Mucosa of descending colon (tissue), 3 donors: Measurements from ENCODE around the gene PCBP2. TPM values are rescaled to one million over a fixed set of nuclear protein-coding genes. Genes with fewer than 3 reads are reported as not detected.

Source experiments
- ATAC-seq: fragments of 200-7000 bp; cut with Tn5 transposase; one replicate; pipeline ENCODE4 v1.9.1; 2020; ENCODE audit warnings: mild to moderate bottlenecking, moderate library complexity
- DNase-seq, 3 donors: peaks; one replicate each; pipeline ENCODE4 v3.0.0-alpha.2; 2020
- H3K36me3 ChIP-seq: fragments of 200-600 bp; one replicate; pipeline ENCODE4 v1.8.0; 2021; ENCODE audit warnings: low read depth, mild to moderate bottlenecking
- H3K4me1 ChIP-seq: fragments of 200-600 bp; one replicate; pipeline ENCODE4 v1.8.0; 2021; ENCODE audit warnings: low read depth, mild to moderate bottlenecking
- H3K4me3 ChIP-seq: fragments of 200-600 bp; one replicate; pipeline ENCODE4 v1.8.0; 2021; ENCODE audit warnings: mild to moderate bottlenecking
- H3K9me3 ChIP-seq: fragments of 200-600 bp; one replicate; pipeline ENCODE4 v1.8.0; 2021; ENCODE audit warnings: mild to moderate bottlenecking
- intact Hi-C, 2 donors: fragments of 100-400 bp; cut with DNase I in 1 of 2; cut with micrococcal nuclease in 1 of 2; formaldehyde crosslinking; loops; one replicate each; pipeline versions ENCODE4 v1.11.0 to v1.11.1; 2022; cut with DNase I, micrococcal nuclease
- total RNA-seq, 3 donors: library from RNA; stranded (reverse); fragmentation: NEBNext Ultra II Directional in 2 of 3; extraction: Animal tissue kit (Norgen Biotek cat#: 25700) in 2 of 3; gene quantifications; one replicate each; pipeline versions ENCODE4 v1.2.1 to v1.2.4, GENCODE V29; 2021 to 2023
- TF ChIP-seq, protein P1 (sequence below): fragments of 200-600 bp; IDR thresholded peaks from one replicate; pipeline ENCODE4 v1.8.0; 2022; ENCODE audit warnings: antibody characterized with exemption, mild to moderate bottlenecking
- donor health status: DM: no; HTN: no; CAD: no; lungs with moderate emphysema.
- donor health status: DM: no; HTN: no; CAD: no.
- donor health status: DM: no; HTN: yes; CAD: no.

Gene PCBP2
- total RNA-seq, 3 donors from 2014 or later: 584 to 701 (median 615) TPM

DNA sequence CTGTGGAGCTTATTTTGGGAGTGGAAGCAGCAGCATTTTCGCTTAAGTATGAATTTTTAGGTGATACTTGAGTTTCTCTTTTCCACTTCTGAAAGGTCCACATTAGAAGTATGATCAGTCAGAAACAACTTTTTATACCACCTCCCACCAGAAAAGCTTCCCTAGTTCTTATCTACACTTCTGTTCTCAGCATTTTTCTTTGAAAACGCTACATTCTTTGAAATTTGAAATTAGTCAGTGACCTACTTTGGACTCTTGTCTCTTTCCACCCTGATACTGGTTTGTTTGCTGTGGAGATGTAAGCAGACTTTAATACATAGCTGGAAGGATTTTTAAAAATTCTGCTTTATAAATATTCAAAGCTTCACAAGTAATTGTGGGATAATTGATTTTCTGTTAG lies 22.2 kb downstream of the PCBP2 start:
- H3K9me3 ChIP-seq: no peaks in the 10 kb centered on the region
- no peak for ATAC-seq
- no peak for DNase-seq
- peaks cover 13% of the 10 kb centered on the region for H3K36me3 ChIP-seq
- peaks cover 9% of the 10 kb centered on the region for H3K4me1 ChIP-seq
- no peak overlapping the region for H3K4me3 ChIP-seq
- TF ChIP-seq, protein P1, sequence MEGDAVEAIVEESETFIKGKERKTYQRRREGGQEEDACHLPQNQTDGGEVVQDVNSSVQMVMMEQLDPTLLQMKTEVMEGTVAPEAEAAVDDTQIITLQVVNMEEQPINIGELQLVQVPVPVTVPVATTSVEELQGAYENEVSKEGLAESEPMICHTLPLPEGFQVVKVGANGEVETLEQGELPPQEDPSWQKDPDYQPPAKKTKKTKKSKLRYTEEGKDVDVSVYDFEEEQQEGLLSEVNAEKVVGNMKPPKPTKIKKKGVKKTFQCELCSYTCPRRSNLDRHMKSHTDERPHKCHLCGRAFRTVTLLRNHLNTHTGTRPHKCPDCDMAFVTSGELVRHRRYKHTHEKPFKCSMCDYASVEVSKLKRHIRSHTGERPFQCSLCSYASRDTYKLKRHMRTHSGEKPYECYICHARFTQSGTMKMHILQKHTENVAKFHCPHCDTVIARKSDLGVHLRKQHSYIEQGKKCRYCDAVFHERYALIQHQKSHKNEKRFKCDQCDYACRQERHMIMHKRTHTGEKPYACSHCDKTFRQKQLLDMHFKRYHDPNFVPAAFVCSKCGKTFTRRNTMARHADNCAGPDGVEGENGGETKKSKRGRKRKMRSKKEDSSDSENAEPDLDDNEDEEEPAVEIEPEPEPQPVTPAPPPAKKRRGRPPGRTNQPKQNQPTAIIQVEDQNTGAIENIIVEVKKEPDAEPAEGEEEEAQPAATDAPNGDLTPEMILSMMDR: no peak
- intact Hi-C loops: no loop called here

DNA sequence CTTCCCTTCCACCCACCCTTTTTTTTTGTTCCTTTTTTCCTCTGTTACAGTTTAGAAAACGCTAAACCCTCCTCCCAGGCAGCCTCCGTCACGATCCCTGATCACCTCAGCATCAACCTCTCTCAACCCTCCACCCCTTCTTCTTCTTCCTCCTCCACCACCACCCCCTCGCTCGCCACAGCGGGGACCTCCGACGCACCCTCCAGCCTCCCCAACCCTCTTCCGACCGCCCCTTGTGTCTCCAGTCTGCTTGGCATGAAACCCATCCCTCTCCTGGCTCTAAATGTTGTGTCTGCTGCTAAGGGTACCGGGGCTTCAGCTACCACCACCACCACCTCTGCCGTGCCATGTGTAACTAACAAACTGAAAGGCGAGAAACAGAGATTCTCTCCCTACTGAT lies 22.9 kb downstream of the PCBP2 start:
- DNase-seq (no peak), ATAC-seq (no peak)
- Histone ChIP-seq H3K4me3 (no peak overlapping the region), H3K4me1 (peaks cover 9% of the 10 kb centered on the region), H3K9me3 (no peaks in the 10 kb centered on the region), H3K36me3 (peaks cover 7% of the 10 kb centered on the region)
- intact Hi-C loops: no loop called here
- TF ChIP-seq, protein P1: no peak

DNA sequence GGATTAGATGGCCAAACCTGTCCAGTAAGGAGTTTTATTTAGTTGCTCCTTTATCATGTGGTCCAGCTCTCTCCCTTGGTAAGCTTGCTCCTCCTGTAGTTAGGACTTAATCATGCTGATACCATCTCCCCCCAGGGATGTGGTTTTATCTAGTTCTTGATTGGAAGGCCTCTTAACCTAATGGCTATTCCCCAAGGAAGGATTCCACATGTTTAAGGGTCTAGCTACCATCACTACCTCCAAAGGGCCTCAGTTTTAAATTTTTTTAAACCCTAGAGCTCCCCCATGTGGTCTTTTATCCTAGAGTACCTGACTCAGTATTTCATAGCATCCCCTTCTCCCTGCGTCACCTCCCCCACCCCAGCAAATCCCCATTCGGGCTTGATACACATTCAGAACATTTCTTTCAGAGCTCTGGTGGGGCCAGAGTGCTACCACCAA lies 24.9 kb downstream of the PCBP2 start:
- TF ChIP-seq, protein P1: no peak
- intact Hi-C loops: no loop called here
- H3K4me1 ChIP-seq: peaks cover 9% of the 10 kb centered on the region
- DNase-seq: no peak
- H3K9me3 ChIP-seq: no peaks in the 10 kb centered on the region
- H3K4me3 ChIP-seq: no peak overlapping the region
- peak; percentile 24 for ATAC-seq
- H3K36me3 ChIP-seq: no peaks in the 10 kb centered on the region

DNA sequence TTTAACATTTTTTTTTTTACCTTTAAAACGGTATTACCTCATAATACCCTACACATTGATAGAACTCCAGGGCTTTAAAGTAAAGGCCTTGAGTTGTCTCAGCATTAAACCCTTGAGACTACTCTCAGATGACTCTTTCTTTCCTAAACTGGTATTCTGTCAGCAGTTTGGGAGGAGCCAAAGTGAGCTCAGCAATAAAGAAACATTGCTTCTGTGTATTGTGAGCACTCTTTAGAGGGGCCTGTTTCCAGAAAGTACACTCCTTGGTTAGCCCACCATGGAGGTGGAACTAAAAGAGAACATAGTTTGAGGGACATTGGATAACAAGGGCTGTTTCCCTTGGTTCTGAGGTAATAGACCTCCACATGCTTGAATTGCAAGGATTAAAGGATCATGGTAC lies 27.0 kb downstream of the PCBP2 start:
- intact Hi-C loops: no loop called here

DNA sequence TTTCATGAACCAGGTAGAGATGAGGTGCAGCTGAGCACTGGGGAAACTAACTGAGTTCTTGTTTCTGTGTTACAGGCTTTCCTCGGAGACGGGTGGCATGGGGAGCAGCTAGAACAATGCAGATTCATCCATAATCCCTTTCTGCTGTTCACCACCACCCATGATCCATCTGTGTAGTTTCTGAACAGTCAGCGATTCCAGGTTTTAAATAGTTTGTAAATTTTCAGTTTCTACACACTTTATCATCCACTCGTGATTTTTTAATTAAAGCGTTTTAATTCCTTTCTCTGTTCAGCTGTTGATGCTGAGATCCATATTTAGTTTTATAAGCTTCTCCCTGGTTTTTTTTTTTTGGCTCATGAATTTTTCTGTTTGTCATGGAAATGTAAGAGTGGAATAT lies 27.4 kb downstream of the PCBP2 start:
- TF ChIP-seq, protein P1: no peak
- DNase-seq: no peak
- Histone ChIP-seq H3K4me1 (peaks cover 19% of the 10 kb centered on the region), H3K4me3 (no peak overlapping the region), H3K36me3 (no peaks in the 10 kb centered on the region), H3K9me3 (no peaks in the 10 kb centered on the region)
- intact Hi-C loops: no loop called here
- no peak for ATAC-seq

More for the DNA sequence above, 27.0 kb downstream of the PCBP2 start:
- Histone ChIP-seq H3K4me1 (peaks cover 19% of the 10 kb centered on the region), H3K9me3 (no peaks in the 10 kb centered on the region), H3K4me3 (no peak overlapping the region), H3K36me3 (no peaks in the 10 kb centered on the region)
- TF ChIP-seq, protein P1: no peak
- DNase-seq (no peak), ATAC-seq (no peak)
